Eye (tissue), 1 donor: ENCODE measurements around the gene CPNE5.
"Not testable (repeated sequence)": the region's sequence is repeated elsewhere in the genome, so short reads cannot be mapped to it uniquely, and the experiment has no call there.

Experiments
- DNase-seq: peaks from one replicate; pipeline ENCODE4 v3.0.0-alpha.2; 2015

The CPNE5 gene

GRCh38 chr6:36720251-36721141 lies 118.7 kb downstream of the CPNE5 start:
- no peak for DNase-seq

DNA sequence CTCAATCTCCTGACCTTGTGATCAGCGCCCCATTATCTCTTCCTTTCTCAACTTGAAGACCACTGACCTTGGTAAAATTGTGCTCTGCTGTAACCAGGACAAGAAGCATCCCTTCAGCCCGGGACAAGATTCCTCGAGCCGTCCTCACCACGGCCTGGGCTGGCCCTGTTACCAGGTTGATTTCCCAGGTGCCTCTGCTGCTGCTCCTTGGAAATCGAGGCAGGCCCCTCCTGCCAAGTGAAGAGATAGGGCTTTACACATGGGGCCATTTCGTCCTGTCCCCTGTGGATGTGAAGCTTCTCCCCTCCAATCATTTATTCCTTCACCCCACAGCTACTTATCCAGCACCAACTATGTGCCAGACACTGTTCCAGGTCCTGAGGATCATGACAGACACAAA lies 120.1 kb downstream of the CPNE5 start:
- DNase-seq: no peak

DNA sequence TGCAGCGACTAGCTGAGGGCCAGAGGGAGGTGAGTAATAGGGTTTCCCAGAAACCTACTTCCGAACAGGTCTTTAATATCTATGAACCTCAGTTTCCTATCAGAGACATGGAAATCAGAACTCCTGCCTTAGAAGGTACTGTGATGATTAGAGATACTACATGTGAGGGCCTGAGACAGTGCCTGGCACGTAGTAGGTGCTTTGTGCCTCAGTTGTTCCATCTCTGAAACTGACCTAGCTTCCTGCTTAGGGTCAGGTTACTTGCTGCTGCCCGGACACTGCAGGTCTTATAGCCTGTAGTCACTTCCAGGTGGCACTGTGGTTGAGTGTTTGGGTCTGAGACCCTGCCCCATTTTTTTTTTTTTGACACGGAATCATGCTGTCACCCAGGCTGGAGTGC lies 120.7 kb downstream of the CPNE5 start:
- no peak for DNase-seq

DNA sequence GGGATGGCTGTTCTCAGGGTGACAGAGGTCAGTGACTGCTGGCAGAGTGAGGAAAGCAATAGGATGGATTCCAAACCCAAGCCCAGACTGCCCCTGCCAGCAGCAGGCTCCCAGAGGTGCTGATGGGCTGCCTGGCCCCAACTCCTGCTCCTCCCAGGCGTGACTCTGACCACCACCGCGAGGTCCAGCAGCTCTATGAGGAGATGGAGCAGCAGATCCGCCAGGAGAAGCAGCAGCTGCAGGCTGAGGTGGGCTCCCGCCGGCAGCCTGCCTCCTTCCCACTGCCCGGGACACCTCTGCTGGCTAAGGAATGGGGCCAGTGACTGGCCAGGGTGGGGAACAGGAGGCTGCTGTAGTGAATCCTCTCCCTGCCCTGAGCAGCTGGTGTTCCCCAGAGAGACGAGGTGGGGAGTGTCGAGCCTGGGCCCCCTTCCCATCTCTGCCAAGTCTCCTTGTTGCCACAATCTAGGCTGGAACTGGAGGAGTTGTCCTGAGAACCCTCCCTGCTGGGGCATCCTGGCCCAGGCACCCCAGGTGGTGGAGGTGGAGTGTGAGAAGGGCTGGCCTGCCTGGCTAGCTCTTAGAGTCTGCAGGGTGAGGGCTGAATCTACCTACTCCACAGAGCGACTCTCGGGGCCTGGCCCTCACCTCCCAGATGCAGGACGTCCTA lies 121.2 kb downstream of the CPNE5 start:
- DNase-seq: no peak

GRCh38 chr6:36717231-36717825 lies 121.9 kb downstream of the CPNE5 start:
- DNase-seq: no peak

GRCh38 chr6:36716476-36717093 lies 122.7 kb downstream of the CPNE5 start:
- no peak for DNase-seq

- no peak for DNase-seq
Measured at GRCh38 chr6:36715469-36715868, 123.8 kb downstream of the CPNE5 start.

DNA sequence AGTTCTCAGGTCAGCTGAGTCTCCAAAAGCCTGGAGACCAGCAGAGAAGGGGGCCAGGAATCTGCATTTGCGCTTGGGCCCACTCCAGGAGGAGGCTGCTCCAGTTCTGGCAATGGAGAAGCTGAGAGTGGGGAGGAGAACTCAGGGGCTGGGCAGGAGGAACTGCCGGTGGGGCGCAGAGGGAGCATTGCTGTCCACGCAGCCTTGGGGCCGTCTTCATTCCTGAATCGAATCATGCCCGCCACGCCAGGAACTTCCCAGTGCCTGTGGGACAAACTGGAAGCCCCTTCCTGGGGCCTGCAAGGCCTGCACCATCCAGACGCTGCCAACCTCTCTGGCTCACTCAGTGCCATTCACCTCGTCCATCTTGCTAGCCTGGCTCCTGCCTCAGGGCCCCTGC lies 124.7 kb downstream of the CPNE5 start:
- DNase-seq: no peak

DNA sequence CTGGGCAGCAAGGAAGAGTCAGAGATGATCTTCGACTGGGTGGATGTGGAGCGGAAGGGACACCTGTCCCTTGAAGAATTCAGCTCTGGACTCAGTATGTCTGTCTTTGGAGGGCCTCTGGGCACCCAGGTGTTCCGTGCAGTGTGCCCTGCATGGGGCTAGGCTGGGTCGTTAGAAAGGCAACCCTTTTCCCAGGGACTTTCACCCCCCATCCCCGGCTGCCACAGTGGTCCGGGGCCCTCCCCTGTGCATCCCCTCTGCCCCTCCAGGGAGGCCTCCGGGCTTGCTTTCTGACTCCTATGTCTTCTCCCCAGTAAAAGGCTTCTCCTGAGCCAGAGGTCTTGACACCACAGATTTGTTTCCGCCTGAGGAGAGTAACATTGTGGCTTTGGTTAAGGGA lies 125.4 kb downstream of the CPNE5 start:
- no peak for DNase-seq

DNA sequence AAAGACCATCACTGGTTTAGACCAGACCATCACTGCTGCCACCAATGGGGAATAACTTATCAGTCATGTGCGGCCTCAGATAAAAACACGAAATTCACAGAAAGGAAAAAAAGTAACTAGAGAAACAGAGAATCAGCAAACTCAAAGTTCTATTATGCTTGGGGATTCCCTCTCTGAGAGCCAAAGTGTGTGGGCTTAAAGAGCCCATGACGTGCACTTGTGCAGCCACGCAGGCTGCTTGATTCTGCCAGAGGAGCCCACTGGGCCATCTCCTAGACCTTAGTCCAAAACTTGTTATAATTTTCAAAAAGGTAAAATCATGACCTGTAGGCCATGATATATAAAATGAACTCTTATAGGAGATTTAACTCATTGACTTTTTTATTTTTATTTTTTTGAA lies 126.4 kb downstream of the CPNE5 start:
- no peak for DNase-seq

- DNase-seq: no peak
Measured at GRCh38 chr6:36706339-36706738, 132.9 kb downstream of the CPNE5 start.

DNA sequence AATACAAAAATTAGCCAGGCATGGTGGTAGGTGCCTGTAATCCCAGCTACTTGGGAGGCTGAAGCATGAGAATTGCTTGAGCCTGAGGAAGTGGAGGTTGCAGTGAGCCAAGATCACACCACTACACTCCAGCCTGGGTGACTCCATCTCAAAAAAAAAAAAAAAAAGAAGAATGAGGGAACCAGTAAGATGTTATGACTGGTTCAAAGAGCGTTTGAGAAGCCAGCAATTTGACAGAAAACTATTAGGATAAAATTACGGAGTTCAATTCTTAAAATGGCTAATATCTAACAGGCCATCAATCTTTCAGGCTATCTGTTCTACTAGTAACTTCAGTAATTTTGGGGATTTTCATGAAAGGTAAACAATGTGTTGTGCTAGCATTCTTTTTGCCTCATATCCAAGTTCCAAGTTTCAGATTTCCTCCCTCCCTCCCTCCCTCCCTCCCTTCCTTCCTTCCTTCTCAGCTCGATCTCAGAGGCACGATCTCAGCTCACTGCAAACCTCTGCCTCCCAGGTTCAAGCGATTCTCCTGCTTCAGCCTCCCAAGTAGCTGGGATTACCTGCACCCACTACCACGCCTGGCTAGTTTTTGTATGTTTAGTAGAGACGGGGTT lies 134.2 kb downstream of the CPNE5 start:
- DNase-seq: not testable (repeated sequence)

DNA sequence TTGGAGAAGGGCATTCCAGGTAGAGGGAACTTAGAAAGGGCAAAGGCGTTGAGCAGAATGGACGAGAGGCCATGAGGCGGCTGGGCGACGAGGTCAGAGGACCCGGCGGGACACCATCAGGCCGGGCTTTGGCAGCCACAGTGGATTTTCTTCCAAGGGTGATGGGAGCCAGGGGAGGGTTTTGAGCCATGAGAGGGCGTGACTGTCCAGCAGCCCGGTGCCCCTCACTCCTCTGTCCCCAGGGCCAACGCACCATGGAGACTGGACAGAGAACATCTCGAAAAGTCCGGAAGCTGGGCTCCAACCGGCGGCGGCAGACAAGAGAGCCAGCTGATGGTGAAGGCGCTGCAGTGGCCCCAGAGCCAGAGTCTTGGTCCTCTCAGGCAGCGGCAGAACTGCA lies 135.3 kb downstream of the CPNE5 start:
- no peak for DNase-seq

GRCh38 chr6:36703081-36703606 lies 136.1 kb downstream of the CPNE5 start:
- DNase-seq: no peak

DNA sequence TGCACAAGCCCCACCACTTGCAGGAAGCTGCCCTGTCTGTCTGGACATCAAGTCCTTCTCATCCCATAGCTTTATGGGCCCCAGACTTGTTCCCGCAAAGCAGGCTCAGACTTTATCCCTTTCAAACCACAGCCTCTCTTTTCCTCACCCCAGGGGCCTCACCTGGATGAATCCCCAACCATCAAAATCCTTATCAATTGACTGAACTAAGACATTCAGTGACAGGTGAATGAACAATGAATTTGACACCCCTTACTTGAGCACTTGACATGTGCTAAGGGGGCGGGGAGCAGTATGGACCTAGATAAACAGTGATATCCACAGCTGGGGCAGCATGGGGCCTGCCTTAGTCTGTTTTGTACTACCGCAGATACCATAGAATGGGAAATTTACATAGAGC lies 136.6 kb downstream of the CPNE5 start:
- no peak for DNase-seq

DNA sequence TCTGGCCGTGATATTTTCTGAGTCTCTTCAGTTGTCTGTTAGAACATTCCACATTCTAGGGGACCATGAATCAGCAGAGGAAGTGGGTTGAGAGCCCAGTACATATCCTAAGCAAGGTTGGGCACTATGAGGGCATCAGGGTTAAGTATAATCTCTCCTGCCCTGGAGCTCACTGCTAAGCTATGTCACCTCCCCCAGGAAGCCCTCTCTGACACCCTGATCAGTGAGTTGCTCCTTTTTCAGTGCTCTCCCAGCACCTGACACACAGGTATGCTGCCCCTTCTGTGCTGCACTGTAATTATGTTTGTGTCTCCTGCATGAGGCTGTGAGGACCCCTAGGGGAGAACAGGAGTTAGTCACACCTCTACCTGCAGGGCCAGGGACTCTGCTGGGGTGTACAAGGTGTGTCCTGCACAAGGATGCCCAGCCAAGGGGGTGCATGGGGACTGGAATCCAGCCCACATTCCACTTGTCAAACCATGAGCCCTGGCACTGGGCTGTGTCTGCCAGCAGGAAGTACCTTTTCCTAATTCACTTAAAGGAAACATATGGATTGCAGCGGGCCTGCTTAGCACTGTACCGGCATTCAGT lies 137.7 kb downstream of the CPNE5 start:
- no peak for DNase-seq

DNA sequence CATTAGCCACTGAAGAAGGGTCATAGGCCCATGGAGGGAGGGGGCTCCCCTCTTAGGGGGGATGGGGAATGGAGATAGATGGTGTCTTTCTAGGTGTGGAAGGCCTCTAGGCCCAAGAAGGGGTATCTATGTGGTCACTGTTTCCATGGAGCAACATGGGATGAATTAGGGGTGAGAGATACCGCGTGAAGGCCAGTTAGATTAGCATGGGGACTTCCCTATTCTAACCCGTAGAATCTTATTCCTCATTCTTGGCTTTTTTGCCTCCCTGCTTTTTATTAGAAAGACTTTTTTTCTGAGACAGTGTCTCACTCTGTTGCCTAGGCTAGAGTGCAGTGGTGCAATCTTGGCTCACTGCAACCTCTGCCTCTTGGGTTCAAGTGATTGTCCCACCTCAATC lies 138.4 kb downstream of the CPNE5 start:
- DNase-seq: no peak

DNA sequence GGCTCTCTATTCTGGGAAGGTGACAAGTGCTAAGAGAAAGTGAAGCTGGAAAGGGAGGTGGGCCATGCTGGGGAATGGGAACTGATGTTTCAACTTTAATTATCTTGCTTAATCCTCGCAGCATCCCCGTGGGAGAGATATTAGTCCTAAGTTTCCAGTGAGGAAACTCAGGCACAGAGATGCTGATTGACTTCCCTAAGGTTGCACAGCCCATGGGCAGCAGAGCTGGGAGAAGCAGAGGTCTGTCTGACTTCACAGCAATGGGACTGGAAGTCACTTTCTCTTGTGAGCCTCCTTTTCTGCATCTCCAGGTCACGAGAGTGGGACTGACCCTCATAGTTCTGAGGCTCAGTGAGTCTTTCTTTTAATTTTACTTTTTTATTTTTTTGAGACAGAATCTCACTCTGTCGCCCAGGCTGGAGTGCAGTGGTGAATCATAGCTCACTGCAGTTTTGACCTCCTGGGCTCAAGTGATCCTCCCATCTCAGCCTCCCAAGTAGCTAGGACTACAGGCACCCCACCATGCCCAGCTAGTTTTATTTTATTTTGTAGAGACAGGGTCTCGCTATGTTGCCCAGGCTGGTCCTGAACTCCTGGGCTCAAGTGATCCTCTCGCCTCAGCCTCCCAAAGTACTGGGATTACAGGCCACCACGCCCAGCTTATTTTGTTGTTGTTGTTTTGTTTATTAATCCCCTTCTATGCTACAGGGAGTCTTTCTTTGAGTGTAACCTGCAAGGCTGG lies 139.0 kb downstream of the CPNE5 start:
- DNase-seq: no peak

DNA sequence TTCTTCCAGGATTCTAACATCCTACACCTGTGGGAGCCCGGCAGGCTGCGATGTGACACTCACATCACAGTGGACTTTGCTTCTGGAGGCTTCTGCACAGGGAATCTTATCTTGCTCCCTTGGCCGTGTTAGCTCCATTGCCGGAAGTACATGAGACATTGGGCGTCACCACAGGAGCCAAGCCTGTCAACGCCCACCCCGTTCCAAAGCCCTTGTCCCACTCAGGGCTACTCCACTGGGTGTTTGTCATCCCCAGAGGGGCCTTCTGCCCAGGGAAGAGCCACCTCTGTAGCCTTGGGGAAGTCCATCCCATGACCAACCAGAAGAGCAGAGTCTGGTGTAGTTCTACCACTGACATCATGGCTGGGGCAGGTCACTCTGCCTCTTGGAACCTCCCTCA lies 139.9 kb downstream of the CPNE5 start:
- DNase-seq: no peak

- DNase-seq: no peak
Measured at GRCh38 chr6:36698871-36699271, 140.4 kb downstream of the CPNE5 start.

DNA sequence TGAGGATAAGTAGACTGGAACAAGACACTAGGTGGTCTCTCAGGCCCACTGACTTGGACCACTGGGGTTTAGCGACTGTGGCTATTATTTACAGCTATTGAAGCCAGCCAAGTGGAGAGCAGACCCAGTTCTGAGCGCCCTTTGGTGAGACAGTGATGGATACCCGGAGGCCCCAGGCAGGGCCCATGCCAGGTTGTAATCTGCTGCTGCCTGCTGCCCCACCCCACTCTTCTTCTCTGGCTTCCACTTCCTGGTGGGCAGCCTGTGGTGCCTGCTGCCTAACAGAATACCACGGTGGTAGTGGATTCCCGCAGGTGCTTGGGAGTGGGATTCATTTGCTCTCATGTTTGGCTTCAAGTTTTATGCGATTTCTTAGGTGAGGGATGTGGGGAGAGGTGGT lies 141.0 kb downstream of the CPNE5 start:
- DNase-seq: no peak

DNA sequence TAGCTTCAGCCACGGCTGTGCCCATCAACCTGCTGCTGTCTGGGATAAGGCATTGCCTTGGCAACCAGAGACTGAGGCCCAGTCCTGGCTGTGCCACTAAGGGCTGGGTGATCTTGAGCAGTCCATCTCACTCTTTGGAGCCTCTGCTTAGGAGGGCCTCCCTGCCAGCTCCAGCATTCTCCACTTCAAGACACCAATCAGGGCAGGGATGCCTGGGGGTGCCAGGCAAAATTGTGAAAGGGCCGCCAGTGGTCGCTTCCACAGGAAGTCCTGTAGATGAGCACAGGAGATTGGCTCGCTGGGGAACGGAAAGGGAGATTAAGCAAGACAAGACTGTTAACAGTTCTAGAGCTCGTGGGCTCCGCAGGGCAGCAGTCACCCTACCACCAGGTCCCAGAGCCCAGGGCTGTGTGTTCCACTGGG lies 141.8 kb downstream of the CPNE5 start, which contains the start of gene RAB44:
TSS of gene RAB44 (plus strand) at position 346 of the 423 bp plus-strand sequence. CDS start 6,410 bp downstream, outside the sequence.
- DNase-seq: no peak
